Heart right ventricle (tissue), 16 donors: ENCODE results near the gene TCF4. TPM values are rescaled to one million over a fixed set of nuclear protein-coding genes. Genes with fewer than 3 reads are reported as not detected.

Experiments
- ATAC-seq, 8 donors: fragments of 200-7000 bp; cut with Tn5 transposase; one replicate each; pipeline ENCODE4 v1.9.1; 2020; ENCODE audit warnings: mild to moderate bottlenecking in 8 of 8, moderate library complexity in 8 of 8, moderate number of reproducible peaks in 1 of 8
- DNase-seq, 2 donors: peaks; one replicate each; pipeline ENCODE4 v3.0.0-alpha.2; 2020
- H3K27ac ChIP-seq, 10 donors: fragments of 200-600 bp; sonication (generic) in 2 of 10; one replicate each; pipeline versions ENCODE4 v1.5.0 to v1.8.0; 2020 to 2022; ENCODE audit warnings: mild to moderate bottlenecking in 3 of 10
- H3K27me3 ChIP-seq, 7 donors: fragments of 200-600 bp; one replicate each; pipeline ENCODE4 v1.8.0; 2021 to 2022; ENCODE audit warnings: mild to moderate bottlenecking in 2 of 7
- H3K36me3 ChIP-seq, 9 donors: fragments of 200-600 bp; sonication (generic) in 1 of 9; one replicate each; pipeline versions ENCODE4 v1.5.0 to v1.8.0; 2020 to 2022; ENCODE audit warnings: mild to moderate bottlenecking in 2 of 9
- H3K4me1 ChIP-seq, 9 donors: fragments of 200-600 bp; sonication (generic) in 1 of 9; one replicate each; pipeline versions ENCODE4 v1.5.0 to v1.8.0; 2020 to 2022; ENCODE audit warnings: mild to moderate bottlenecking in 4 of 9
- H3K4me3 ChIP-seq, 10 donors: fragments of 200-600 bp; sonication (generic) in 2 of 10; one replicate each; pipeline versions ENCODE4 v1.5.0 to v1.8.0; 2020 to 2022; ENCODE audit warnings: mild to moderate bottlenecking in 7 of 10, moderate library complexity in 2 of 10
- H3K9me3 ChIP-seq, 11 donors: fragments of 200-600 bp in 10 of 11; sonication (generic) in 2 of 11; one replicate each; pipeline versions ENCODE4 v1.5.0 to v1.8.0; 2013 to 2022; ENCODE audit warnings: mild to moderate bottlenecking in 2 of 11, control low read depth in 1 of 11, moderate library complexity in 1 of 11
- CTCF ChIP-seq, 9 donors: fragments of 200-600 bp; sonication (generic) in 2 of 9; IDR thresholded peaks; one replicate each; pipeline versions ENCODE4 v1.5.0 to v1.8.0; 2021 to 2022; ENCODE audit warnings: antibody characterized with exemption in 9 of 9, mild to moderate bottlenecking in 5 of 9, moderate library complexity in 1 of 9
- WGBS, 2 donors: extraction: QIAGEN DNeasy Blood & Tissue Kit; methylation state at CpG; one replicate each; pipeline ENCODE4 v1.1.7; 2013; ENCODE audit warnings: inconsistent platforms in 1 of 2; 5-methylcytosine and 5-hydroxymethylcytosine counted together
- intact Hi-C, 10 donors: fragments of 100-400 bp; cut with DNase I; formaldehyde crosslinking; loops; one replicate each; pipeline versions ENCODE4 v1.11.1 to v1.14.2; 2022
- polyA plus RNA-seq, 2 donors: library from polyadenylated mRNA; stranded (reverse); fragments of 200-250 nt; gene quantifications; one replicate each; pipeline ENCODE4 v1.2.3, GENCODE V29; 2013
- total RNA-seq, 10 donors: library from RNA; stranded (reverse); fragmentation: NEBNext Ultra II Directional in 3 of 10; extraction: Animal tissue kit (Norgen Biotek cat#: 25700) in 3 of 10; gene quantifications; one replicate each; pipeline versions ENCODE4 v1.2.1 to v1.2.4, GENCODE V29; 2021 to 2023
- donor health status: Arrhythmogenic right ventricular cardiomyopathy.
- donor health status: ischemic (EF 13 %, LVEDD 7.1; RV severe dilation, severe dysfunction).
- donor health status: healthy with polysubstance abuse.
- donor health status: DM: no; HTN: yes; CAD: no.
- donor health status: DM: no; HTN: no; CAD: no.
- donor health status: ischemic (EF 25% LVEDD 6.9; RV normal size, moderate dysfunction).
- donor health status: ischemic (EF 25% LVEDD 5.7; RV mildly dilated, moderate dysfunction).
- donor health status: healthy.
- donor health status: DM: yes; HTN: yes; CAD: no.
- donor health status: Ischemic cardiomyopathy.
- donor health status: ischemic (EF 35%, LVEDD 5.7; RV mildly dilated, moderate dysfunction).
- donor health status: nonischemic (EF 11% LVEDD 7.7; RV severe dilation, severe dysfunction).
- donor health status: DM: yes; HTN: yes; CAD: no.
- donor health status: PGD.
- donor health status: ischemic (EF 29% LVEDD 5.4; RV normal size, mild dysfunction).
- donor health status: nonischemic (EF 23%, LVEDD 6.1; RV moderate dilation, normal function).

Gene TCF4
- total and polyA plus RNA-seq, 12 donors, result 12.6 to 90.1 (median 65.5) TPM

DNA sequence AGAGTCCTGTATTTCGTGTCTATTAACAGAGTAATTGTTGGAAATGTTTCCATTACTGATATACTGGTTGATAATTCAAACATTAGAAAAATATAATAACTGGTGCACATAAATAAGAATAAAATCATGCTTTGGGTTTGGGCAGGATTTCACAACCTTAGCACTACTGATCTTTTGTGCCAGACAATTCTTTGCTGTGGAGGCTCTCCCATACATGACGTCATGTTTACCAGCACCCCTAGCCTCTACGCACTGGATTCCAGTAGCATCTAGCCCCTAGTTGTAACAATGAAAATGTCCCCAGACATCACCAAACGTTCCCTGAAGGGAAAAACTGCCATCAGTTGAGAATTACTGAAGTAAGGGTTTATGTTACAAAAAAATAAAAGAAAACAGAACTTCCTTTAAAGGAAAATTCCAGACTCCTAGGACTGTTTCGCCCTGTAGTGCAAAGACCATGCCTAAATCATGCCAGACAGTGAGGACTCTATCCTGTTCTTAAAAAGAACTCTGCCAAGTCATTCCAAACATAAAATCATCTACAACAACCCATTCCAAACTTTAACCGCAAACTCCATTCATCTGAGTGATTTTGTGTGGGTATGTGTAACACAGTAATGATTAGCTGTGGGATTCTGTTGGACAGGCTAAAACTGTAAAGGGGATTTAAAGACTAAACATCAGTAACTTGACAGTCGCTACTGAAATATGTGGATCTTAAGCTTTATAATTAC, 315.3 kb downstream of the TCF4 start:
- WGBS, 2 donors, result 72 to 76% methylated on average over 7 of the region's 7 CpGs
- H3K4me1 ChIP-seq, result peaks cover 0 to 56% (median 25%) of the 10 kb centered on the region in 9 donors
- H3K9me3 ChIP-seq, result no peaks in the 10 kb centered on the region
- ATAC-seq (peak in 4 of 8 donors; percentile 45 to 73 (median 59)), DNase-seq (no peak)
- peaks cover 0 to 100% (median 23%) of the 10 kb centered on the region in 9 donors for H3K36me3 ChIP-seq
- TF ChIP-seq CTCF (IDR thresholded peaks at IDR 0.05), result no peak
- H3K27me3 ChIP-seq, result no peaks in the 10 kb centered on the region
- H3K27ac ChIP-seq, result peak overlapping the region in 6 of 10 donors; percentile 6 to 56 (median 26)
- H3K4me3 ChIP-seq, result no peak overlapping the region
- intact Hi-C loops, result no loop called here

DNA sequence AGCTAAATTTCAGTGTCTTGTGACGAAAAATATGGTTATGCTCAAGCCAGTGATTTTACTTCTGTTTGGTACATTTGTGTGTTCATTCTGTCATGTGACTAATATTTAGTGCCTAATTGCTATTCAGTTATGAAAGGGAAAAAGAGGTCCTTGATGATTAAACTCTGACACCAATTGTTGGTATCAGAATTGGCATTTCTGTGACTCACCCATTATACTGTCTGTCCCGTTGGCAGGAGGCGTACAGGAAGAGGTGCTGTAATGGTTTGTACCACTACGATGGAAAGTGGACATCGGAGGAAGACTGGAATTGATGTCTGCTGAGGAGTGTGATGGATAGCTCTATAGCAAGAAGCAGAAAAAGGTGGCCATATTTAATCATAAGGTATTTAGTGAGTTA, 318.4 kb downstream of the TCF4 start:
- H3K4me3 ChIP-seq, result no peak overlapping the region
- intact Hi-C loops, result loop anchor here in 4 of 10 donors (10.0 kb wide), 2 partner anchors 45 to 55 kb away; no protein-coding TSS in a partner anchor
- WGBS, 2 donors, result 85 to 88% methylated on average over 5 of the region's 5 CpGs
- ATAC-seq (no peak), DNase-seq (no peak)
- no peak for TF ChIP-seq CTCF (IDR thresholded peaks at IDR 0.05)
- H3K36me3 ChIP-seq, result peaks cover 0 to 100% (median 18%) of the 10 kb centered on the region in 9 donors
- no peaks in the 10 kb centered on the region for H3K9me3 ChIP-seq
- H3K27me3 ChIP-seq, result no peaks in the 10 kb centered on the region
- peaks cover 0 to 73% (median 52%) of the 10 kb centered on the region in 9 donors for H3K4me1 ChIP-seq
- H3K27ac ChIP-seq, result peak overlapping the region in 2 of 10 donors; percentile 35 to 68

GRCh38 chr18:55268628-55269275, 319.2 kb downstream of the TCF4 start:
- no peak for TF ChIP-seq CTCF (IDR thresholded peaks at IDR 0.05)
- H3K27me3 ChIP-seq, result no peaks in the 10 kb centered on the region
- H3K4me1 ChIP-seq, result peaks cover 0 to 78% (median 57%) of the 10 kb centered on the region in 9 donors
- DNase-seq (no peak), ATAC-seq (no peak)
- H3K4me3 ChIP-seq, result no peak overlapping the region
- 95 to 99% methylated on average over 5 of the region's 5 CpGs for WGBS, 2 donors
- H3K36me3 ChIP-seq, result peaks cover 0 to 96% (median 10%) of the 10 kb centered on the region in 9 donors
- no peaks in the 10 kb centered on the region for H3K9me3 ChIP-seq
- intact Hi-C loops, result loop anchor here in 5 of 10 donors (1.0 to 10.0 kb wide), 3 partner anchors 8 to 56 kb away; no protein-coding TSS in a partner anchor
- H3K27ac ChIP-seq, result peak overlapping the region in 4 of 10 donors; percentile 6 to 68 (median 25)

GRCh38 chr18:55268151-55268601, 319.8 kb downstream of the TCF4 start:
- H3K27ac ChIP-seq, result peak overlapping the region in 6 of 10 donors; percentile 0 to 76 (median 18)
- H3K27me3 ChIP-seq, result no peaks in the 10 kb centered on the region
- H3K36me3 ChIP-seq, result peaks cover 0 to 95% (median 11%) of the 10 kb centered on the region in 9 donors
- no peak for DNase-seq
- intact Hi-C loops, result loop anchor here in 5 of 10 donors (1.0 to 10.0 kb wide), 3 partner anchors 8 to 57 kb away; no protein-coding TSS in a partner anchor
- ATAC-seq, result no peak
- H3K9me3 ChIP-seq, result no peaks in the 10 kb centered on the region
- TF ChIP-seq CTCF (IDR thresholded peaks at IDR 0.05), result no peak
- peaks cover 0 to 79% (median 57%) of the 10 kb centered on the region in 9 donors for H3K4me1 ChIP-seq
- 76 to 81% methylated on average over 3 of the region's 3 CpGs for WGBS, 2 donors
- no peak overlapping the region for H3K4me3 ChIP-seq
